ENCODE measurements around the gene YBX3. TPM values are rescaled to one million over a fixed set of nuclear protein-coding genes. Genes with fewer than 3 reads are reported as not detected.
A peak's percentile ranks its signal among the peaks of the same experiment; 100 is the strongest.

YBX3 gene
- total and polyA plus RNA-seq, 2 of the 4 experiments (the other 2 are of a cell fraction) = 33.7 to 132 TPM

DNA sequence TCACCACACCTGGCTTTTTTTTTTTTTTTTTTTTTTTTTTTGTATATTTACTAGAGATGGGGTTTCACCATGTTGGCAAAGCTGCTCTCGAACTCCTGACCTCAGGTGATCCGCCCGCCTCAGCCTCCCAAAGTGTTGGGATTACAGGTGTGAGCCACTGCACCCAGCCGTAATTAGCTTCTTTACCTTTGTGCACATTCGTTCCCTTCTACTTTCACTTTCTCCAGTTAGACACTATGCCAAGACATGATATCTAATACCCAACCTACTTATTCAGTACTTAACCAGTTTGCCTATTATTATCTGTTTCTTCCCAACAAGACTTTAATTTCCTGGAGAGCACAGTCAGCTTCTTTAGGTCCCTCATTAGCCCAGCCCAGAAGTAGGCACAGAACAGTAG lies 54.6 kb downstream of the YBX3 start:
- Histone ChIP-seq H3K4ac (ENCODE audit: low read depth, low read length) (no peak overlapping the region), H4K20me1 (ENCODE audit: insufficient read depth, low read length) (no peaks in the 10 kb centered on the region), H3K14ac (replicated peaks; ENCODE audit: low read depth, low read length) (no peak overlapping the region), H3K23ac (ENCODE audit: low read depth, low read length) (no peak overlapping the region), H4K91ac (ENCODE audit: insufficient read depth, low read depth, low read length) (no peak overlapping the region), H3K9ac (ENCODE audit: low read depth, low read length) (no peak overlapping the region), H2BK15ac (ENCODE audit: low read depth, low read length) (no peak overlapping the region), H2AFZ (replicated peaks; ENCODE audit: low read length, poor library complexity) (no peak overlapping the region), H4K5ac (ENCODE audit: low read depth, low read length) (no peak overlapping the region), H3K79me1 (ENCODE audit: low read depth in 1 of 2, low read length in 2 of 2) (no peaks in the 10 kb centered on the region), H2BK20ac (ENCODE audit: low read depth, low read length) (0 out of 2 replicates have a peak overlapping the region, but pooled peaks have one; percentile 36), H3K56ac (ENCODE audit: extremely low read depth, insufficient read depth, low read length) (no peak overlapping the region), H3K36me3 (ENCODE audit: control insufficient read depth, insufficient read depth, low read length) (no peaks in the 10 kb centered on the region), H3K9me3 (ENCODE audit: control insufficient read depth, insufficient read depth, low read length) (no peaks in the 10 kb centered on the region), H3K9me1 (ENCODE audit: insufficient read depth, low read length) (no peaks in the 10 kb centered on the region), H3K4me2 (ENCODE audit: low read depth, low read length) (peak overlapping the region; percentile 9; the same call in 1 of the 2 replicates), H2AK9ac (replicated peaks; ENCODE audit: low read depth, low read length, poor library complexity) (no peak overlapping the region), H2BK5ac (ENCODE audit: low read depth, low read length, poor library complexity, severe bottlenecking) (no peak overlapping the region), H3K27ac (ENCODE audit: insufficient read depth, low read length) (no peak overlapping the region), H3K27me3 (ENCODE audit: control insufficient read depth, insufficient read depth, low read length) (peaks cover 13% of the 10 kb centered on the region), H3K4me1 (ENCODE audit: control insufficient read depth, insufficient read depth, low read length) (no peaks in the 10 kb centered on the region), H2AK5ac (ENCODE audit: low read depth, low read length) (no peak overlapping the region), H2BK120ac (ENCODE audit: low read depth, low read length) (no peak overlapping the region), H3K18ac (ENCODE audit: low read depth, low read length) (no peak overlapping the region), H4K8ac (ENCODE audit: low read depth in 2 of 2, low read length in 2 of 2) (no peak overlapping the region), H3K4me3 (ENCODE audit: insufficient read depth, low read depth, low read length) (no peak overlapping the region)
- TF ChIP-seq MXI1 (IDR thresholded peaks at IDR 0.05; ENCODE audit: borderline replicate concordance, low read depth, low read length) (no peak), RAD21 (IDR thresholded peaks at IDR 0.05; ENCODE audit: low read length) (no peak), MAZ (IDR thresholded peaks at IDR 0.05; ENCODE audit: borderline replicate concordance, low read depth, low read length) (no peak), SMC3 (IDR thresholded peaks at IDR 0.05; ENCODE audit: low read depth, low read length) (no peak), CEBPB (IDR thresholded peaks at IDR 0.05; ENCODE audit: low read depth, low read length) (no peak), CHD1 (IDR thresholded peaks at IDR 0.05; ENCODE audit: low read depth, low read length) (no peak), NFE2L2 (IDR thresholded peaks at IDR 0.05; ENCODE audit: low read depth, low read length) (no peak), RFX5 (IDR thresholded peaks at IDR 0.05; ENCODE audit: low read depth, low read length) (no peak)
- TF ChIP-seq, protein P1, sequence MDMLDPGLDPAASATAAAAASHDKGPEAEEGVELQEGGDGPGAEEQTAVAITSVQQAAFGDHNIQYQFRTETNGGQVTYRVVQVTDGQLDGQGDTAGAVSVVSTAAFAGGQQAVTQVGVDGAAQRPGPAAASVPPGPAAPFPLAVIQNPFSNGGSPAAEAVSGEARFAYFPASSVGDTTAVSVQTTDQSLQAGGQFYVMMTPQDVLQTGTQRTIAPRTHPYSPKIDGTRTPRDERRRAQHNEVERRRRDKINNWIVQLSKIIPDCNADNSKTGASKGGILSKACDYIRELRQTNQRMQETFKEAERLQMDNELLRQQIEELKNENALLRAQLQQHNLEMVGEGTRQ (IDR thresholded peaks at IDR 0.05; ENCODE audit: low read depth, low read length) = no peak
- ChIA-PET CTCF (interaction anchor here (0.6 to 1.7 kb wide), 3 partner anchors 82 to 98 kb away, joined by 3 to 4 read pairs (median 4); no protein-coding TSS in a partner anchor), POLR2A (ENCODE audit: unreplicated experiment) (no interaction called here)
- no TSS peak for BruUV-seq (replicated peaks)
- DNase-seq (no peak), ATAC-seq (ENCODE audit: low read depth) (no peak)
- intact Hi-C loops (cut with micrococcal nuclease) = loop anchor here (5.0 kb wide), 1 partner anchor 46 kb away; no protein-coding TSS in a partner anchor
- dilution Hi-C loops (cut with HindIII; ENCODE audit: low sequenced_read_pairs, unreplicated experiment) = no loop called here
- 80% methylated on average over 1 of the region's 5 CpGs; no CpG with 5 or more reads in 1 of the 2 experiments for WGBS, 2 experiments (ENCODE audit: extremely low coverage in 2 of 2, insufficient read length in 1 of 2)
- in situ Hi-C loops (cut with MboI; ENCODE audit: low sequenced_read_pairs) = no loop called here

Data from IMR-90 (cell line).